K562 (cell line): ENCODE measurements around the gene WIPF1. TPM values are rescaled to one million over a fixed set of nuclear protein-coding genes. Genes with fewer than 3 reads are reported as not detected.

Experiments
- ATF3 ChIP-seq, 2 experiments: fragments of 450-650 bp in 1 of 2; sonication (generic) in 1 of 2; formaldehyde crosslinking in 1 of 2; IDR thresholded peaks in 1 of 2; conservative IDR thresholded peaks in 1 of 2; 2 replicates each; pipeline versions ENCODE4 v1.6.1 to v1.8.1; 2016 to 2023; ENCODE audit warnings: mild to moderate bottlenecking in 2 of 2, moderate library complexity in 2 of 2, inconsistent platforms in 1 of 2, missing genetic modification reagents in 1 of 2
- CBX8 ChIP-seq: fragments of 200-600 bp; sonication (generic); IDR thresholded peaks from 2 replicates; pipeline ENCODE4 v1.6.1; 2012; ENCODE audit warnings: borderline replicate concordance, mixed run types, low read depth, mild to moderate bottlenecking, moderate library complexity, mixed read lengths, low read length, control low read depth, inconsistent platforms; ENCODE audit not compliant: poor library complexity, severe bottlenecking; ENCODE audit errors: extremely low read depth
- FOXP4 ChIP-seq: sonication (generic); formaldehyde crosslinking; IDR thresholded peaks from 2 replicates; pipeline ENCODE4 v1.8.0; 2022; ENCODE audit warnings: mild to moderate bottlenecking, missing genetic modification reagents, borderline replicate concordance
- GABPA ChIP-seq: fragments of 200-800 bp; sonication (Bioruptor generic); conservative IDR thresholded peaks from 2 replicates; pipeline ENCODE4 v1.6.1; 2016; ENCODE audit warnings: low read depth, missing genetic modification characterization, missing compliant biosample characterization
- NFIC ChIP-seq: fragments of 450-650 bp; IDR thresholded peaks from 2 replicates; pipeline ENCODE4 v1.6.1; 2017; ENCODE audit warnings: mild to moderate bottlenecking, inconsistent platforms
- RBM17 ChIP-seq: fragments of 200-400 bp; formaldehyde crosslinking; IDR thresholded peaks from 2 replicates; pipeline ENCODE4 v1.6.1; 2017; ENCODE audit warnings: low read depth, mild to moderate bottlenecking, low read length, borderline replicate concordance
- SIX5 ChIP-seq, 2 experiments: IDR thresholded peaks; 2 replicates each; pipeline ENCODE4 v1.6.1; 2011; ENCODE audit warnings: low read length in 2 of 2, borderline replicate concordance in 1 of 2, low read depth in 1 of 2, mild to moderate bottlenecking in 1 of 2, moderate library complexity in 1 of 2; ENCODE audit not compliant: insufficient read depth in 1 of 2
- SMARCA5 ChIP-seq: fragments of 450-650 bp; IDR thresholded peaks from 2 replicates; pipeline ENCODE4 v1.6.1; 2016
- SP2 ChIP-seq: IDR thresholded peaks from 2 replicates; pipeline ENCODE4 v1.6.1; 2011; ENCODE audit warnings: mild to moderate bottlenecking, low read depth, low read length, moderate library complexity; ENCODE audit not compliant: poor library complexity, severe bottlenecking; ENCODE audit errors: extremely low read depth
- TRIM28 ChIP-seq: fragments of 450-650 bp; IDR thresholded peaks from 2 replicates; pipeline ENCODE4 v1.6.1; 2017
- ZFX ChIP-seq: sonication (generic); formaldehyde crosslinking; IDR thresholded peaks from 2 replicates; pipeline ENCODE4 v1.8.0; 2022; ENCODE audit warnings: mild to moderate bottlenecking, missing genetic modification reagents, moderate library complexity
- ZNF407 ChIP-seq: fragments of 450-650 bp; IDR thresholded peaks from 2 replicates; pipeline ENCODE4 v1.6.1; 2016; ENCODE audit warnings: low read depth
- ZNF511 ChIP-seq: sonication (generic); formaldehyde crosslinking; IDR thresholded peaks from 2 replicates; pipeline ENCODE4 v1.8.0; 2022; ENCODE audit warnings: mild to moderate bottlenecking, missing genetic modification reagents
- polyA plus RNA-seq, 8 experiments: library from polyadenylated mRNA; depleted of rRNA in 4 of 8; stranded (reverse) in 5 of 8; unstranded in 3 of 8; fragments of >200 nt; fragmentation: Nextera tagmentation in 2 of 8; fragmentation: Illumina TruSeq in 1 of 8; extraction: Ambion mirVana in 2 of 8; extraction: Trizol in 1 of 8; gene quantifications; 2 replicates each; pipeline versions ENCODE4 v1.2.1 to v1.2.3, GENCODE V29; 2011 to 2014; ENCODE audit warnings: inconsistent platforms in 1 of 8, missing spikeins in 1 of 8
- total RNA-seq, 7 experiments: library from RNA; depleted of rRNA in 6 of 7; stranded (reverse); fragments of >200 nt in 6 of 7; fragmentation: Illumina TruSeq in 2 of 7; extraction: Trizol in 2 of 7; gene quantifications; 2 replicates each; pipeline versions ENCODE4 v1.2.1 to v1.2.3, GENCODE V29; 2011 to 2021; ENCODE audit warnings: low replicate concordance in 1 of 7

WIPF1 gene
- total and polyA plus RNA-seq, 9 of the 15 experiments (the other 6 are each of a cell fraction or from before 2014, with no cell fraction given), result 0.54 to 4.9 (median 2.4) TPM

GRCh38 chr2:174546519-174547506, 50.8 kb downstream of the WIPF1 start (continued):
- TF ChIP-seq TRIM28 (no peak), ZNF407 (no peak), NFIC (no peak), FOXP4 (CRISPR knock-in tag) (no peak), SMARCA5 (no peak), ATF3 (IDR thresholded peaks at IDR 0.05) (no peak), ATF3 (CRISPR knock-in tag; conservative IDR thresholded peaks at IDR 0.05) (no peak), RBM17 (no peak), ZNF511 (CRISPR knock-in tag) (no peak), GABPA (peak; percentile 53), SIX5 (IDR thresholded peaks at IDR 0.05; ENCODE audit: borderline replicate concordance in 1 of 2, insufficient read depth in 1 of 2, low read depth in 1 of 2, low read length in 2 of 2) (no peak), ZFX (CRISPR knock-in tag) (no peak; the same call in 1 of the 2 replicates), CBX8 (no peak), SP2 (no peak)
